ENCODE data around the gene PTGFRN. TPM values are rescaled to one million over a fixed set of nuclear protein-coding genes. Genes with fewer than 3 reads are reported as not detected.
"Not testable (repeated sequence)": the region's sequence is repeated elsewhere in the genome, so short reads cannot be mapped to it uniquely, and the experiment has no call there.

PTGFRN gene
- total RNA-seq, 2 experiments from 2014 or later, result not detected

DNA sequence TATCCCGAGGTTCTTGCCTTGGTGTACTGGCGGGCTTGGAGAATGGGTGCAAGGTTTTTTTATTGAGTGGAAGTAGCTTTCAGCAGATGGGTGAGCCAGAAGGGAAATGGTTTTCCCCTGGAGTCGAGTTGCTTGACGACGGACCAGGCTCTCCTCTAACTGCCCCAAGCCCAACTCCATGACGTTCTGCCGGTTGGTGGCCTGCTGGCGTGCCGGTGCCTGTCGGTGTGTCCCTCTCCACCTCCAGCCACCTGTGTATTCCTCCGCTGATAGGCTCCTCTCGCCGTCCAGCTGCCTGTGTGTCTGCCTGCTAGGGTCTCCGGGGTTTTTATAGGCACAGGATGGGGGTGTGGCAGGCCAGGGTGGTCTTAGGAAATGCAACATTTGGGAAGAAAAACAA, 34.3 kb upstream of the PTGFRN start:
- H2AFZ ChIP-seq (ENCODE audit: low read length), result no peak overlapping the region
- no peak for DNase-seq (ENCODE audit: low spot score)
- H4K20me1 ChIP-seq (ENCODE audit: insufficient read depth, low read length), result no peaks in the 10 kb centered on the region
- H3K9me3 ChIP-seq (ENCODE audit: low read length), result no peaks in the 10 kb centered on the region
- TF ChIP-seq, protein P1, sequence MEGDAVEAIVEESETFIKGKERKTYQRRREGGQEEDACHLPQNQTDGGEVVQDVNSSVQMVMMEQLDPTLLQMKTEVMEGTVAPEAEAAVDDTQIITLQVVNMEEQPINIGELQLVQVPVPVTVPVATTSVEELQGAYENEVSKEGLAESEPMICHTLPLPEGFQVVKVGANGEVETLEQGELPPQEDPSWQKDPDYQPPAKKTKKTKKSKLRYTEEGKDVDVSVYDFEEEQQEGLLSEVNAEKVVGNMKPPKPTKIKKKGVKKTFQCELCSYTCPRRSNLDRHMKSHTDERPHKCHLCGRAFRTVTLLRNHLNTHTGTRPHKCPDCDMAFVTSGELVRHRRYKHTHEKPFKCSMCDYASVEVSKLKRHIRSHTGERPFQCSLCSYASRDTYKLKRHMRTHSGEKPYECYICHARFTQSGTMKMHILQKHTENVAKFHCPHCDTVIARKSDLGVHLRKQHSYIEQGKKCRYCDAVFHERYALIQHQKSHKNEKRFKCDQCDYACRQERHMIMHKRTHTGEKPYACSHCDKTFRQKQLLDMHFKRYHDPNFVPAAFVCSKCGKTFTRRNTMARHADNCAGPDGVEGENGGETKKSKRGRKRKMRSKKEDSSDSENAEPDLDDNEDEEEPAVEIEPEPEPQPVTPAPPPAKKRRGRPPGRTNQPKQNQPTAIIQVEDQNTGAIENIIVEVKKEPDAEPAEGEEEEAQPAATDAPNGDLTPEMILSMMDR (conservative IDR thresholded peaks at IDR 0.05; ENCODE audit: low read length), result no peak
- no peak for TF ChIP-seq EZH2phosphoT487 (IDR thresholded peaks at IDR 0.05; ENCODE audit: borderline replicate concordance, low read depth, low read length)
- no TSS peak for BruUV-seq (replicated peaks)
- H3K36me3 ChIP-seq (ENCODE audit: insufficient read depth, low read length), result no peaks in the 10 kb centered on the region
- ChIA-PET POLR2A (interaction anchor here (0.7 kb wide), 1 partner anchor 972 kb away, joined by 4 read pairs; no protein-coding TSS in a partner anchor), CTCF (ENCODE audit: unreplicated experiment) (interaction anchor here (1.2 kb wide), 1 partner anchor 97 kb away, joined by 3 read pairs; no protein-coding TSS in a partner anchor)
- H3K4me1 ChIP-seq (ENCODE audit: insufficient read depth, low read length, poor library complexity, severe bottlenecking), result no peaks in the 10 kb centered on the region
- no peak overlapping the region for H3K4me2 ChIP-seq (ENCODE audit: low read length)
- H3K9me2 ChIP-seq (ENCODE audit: insufficient read depth, low read length), result no peaks in the 10 kb centered on the region
- H3K4me3 ChIP-seq (ENCODE audit: low read depth, low read length, poor library complexity, severe bottlenecking), result no peak overlapping the region
- H3K27ac ChIP-seq (ENCODE audit: low read depth, low read length, poor library complexity, severe bottlenecking), result no peak overlapping the region
- H3K79me2 ChIP-seq (ENCODE audit: insufficient read depth, low read depth, low read length), result no peaks in the 10 kb centered on the region
- intact Hi-C loops (cut with micrococcal nuclease; ENCODE audit: unreplicated experiment), result no loop called here

DNA sequence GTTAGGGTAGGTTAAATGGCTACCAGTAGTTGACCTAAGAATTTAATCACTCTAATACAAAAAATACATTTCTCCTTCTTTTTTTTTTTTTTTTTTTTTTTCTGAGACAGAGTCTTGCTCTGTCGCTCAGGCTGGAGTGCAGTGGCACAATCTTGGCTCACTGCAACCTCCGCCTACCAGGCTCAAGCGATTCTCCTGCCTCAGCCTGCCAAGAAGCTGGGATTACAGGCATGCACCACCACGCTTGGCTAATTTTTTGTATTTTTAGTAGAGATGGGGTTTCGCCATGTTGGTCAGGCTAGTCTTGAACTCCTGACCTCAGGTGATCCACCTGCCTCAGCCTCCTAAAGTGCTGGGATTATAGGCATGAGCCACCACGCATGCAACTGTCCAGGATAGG, 33.8 kb upstream of the PTGFRN start:
- H3K4me2 ChIP-seq (ENCODE audit: low read length); H3K4me3 ChIP-seq (ENCODE audit: low read depth, low read length, poor library complexity, severe bottlenecking); H3K9me2 ChIP-seq (ENCODE audit: insufficient read depth, low read length); H3K4me1 ChIP-seq (ENCODE audit: insufficient read depth, low read length, poor library complexity, severe bottlenecking); CTCF ChIA-PET (ENCODE audit: unreplicated experiment); H3K27ac ChIP-seq (ENCODE audit: low read depth, low read length, poor library complexity, severe bottlenecking); H3K79me2 ChIP-seq (ENCODE audit: insufficient read depth, low read depth, low read length); H3K9me3 ChIP-seq (ENCODE audit: low read length); H2AFZ ChIP-seq (ENCODE audit: low read length); H3K36me3 ChIP-seq (ENCODE audit: insufficient read depth, low read length); BruUV-seq (replicated peaks); intact Hi-C loops (cut with micrococcal nuclease; ENCODE audit: unreplicated experiment); DNase-seq (ENCODE audit: low spot score); H4K20me1 ChIP-seq (ENCODE audit: insufficient read depth, low read length): not testable (repeated sequence)
- POLR2A ChIA-PET, result interaction anchor here (0.7 kb wide), 2 partner anchors 194 to 972 kb away, joined by 4 to 5 read pairs; no protein-coding TSS in a partner anchor

DNA sequence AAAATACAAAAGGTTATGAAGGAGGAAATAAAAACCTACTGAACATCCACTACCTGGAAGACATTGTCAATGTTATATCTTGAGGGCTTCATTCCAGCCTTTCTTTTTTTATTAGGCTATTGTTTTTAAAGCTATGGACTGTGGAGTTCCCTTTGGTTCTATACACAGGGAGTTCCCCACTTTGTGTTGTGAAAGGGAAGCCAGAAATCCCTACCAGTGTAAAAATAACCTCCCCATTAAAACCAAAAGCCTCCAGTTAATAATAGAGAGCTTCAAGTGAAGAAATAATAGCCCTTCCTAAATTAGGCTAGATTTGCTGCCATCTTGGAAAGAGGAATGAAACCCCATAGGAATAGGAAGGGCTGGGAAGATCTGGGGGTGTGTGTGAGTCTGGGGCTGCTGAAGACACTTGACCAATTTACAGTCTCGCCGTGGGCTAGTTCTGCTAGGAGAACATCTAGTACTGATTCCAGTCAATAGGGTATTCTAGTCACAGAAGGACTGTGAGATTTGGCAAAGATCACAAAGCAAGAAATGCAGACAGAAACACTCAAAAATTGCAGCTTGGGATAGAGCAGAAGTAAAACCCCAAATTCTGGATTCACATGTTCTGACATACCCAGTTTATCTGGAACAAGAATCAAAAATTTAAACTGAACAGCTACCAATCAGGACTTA, 32.4 kb upstream of the PTGFRN start:
- Histone ChIP-seq H3K9me2 (ENCODE audit: insufficient read depth, low read length) (no peaks in the 10 kb centered on the region), H2AFZ (ENCODE audit: low read length) (no peak overlapping the region), H3K79me2 (ENCODE audit: insufficient read depth, low read depth, low read length) (no peaks in the 10 kb centered on the region), H3K4me1 (ENCODE audit: insufficient read depth, low read length, poor library complexity, severe bottlenecking) (no peaks in the 10 kb centered on the region), H3K9me3 (ENCODE audit: low read length) (no peaks in the 10 kb centered on the region), H3K36me3 (ENCODE audit: insufficient read depth, low read length) (no peaks in the 10 kb centered on the region), H3K4me2 (ENCODE audit: low read length) (no peak overlapping the region), H4K20me1 (ENCODE audit: insufficient read depth, low read length) (no peaks in the 10 kb centered on the region), H3K4me3 (ENCODE audit: low read depth, low read length, poor library complexity, severe bottlenecking) (no peak overlapping the region), H3K27ac (ENCODE audit: low read depth, low read length, poor library complexity, severe bottlenecking) (no peak overlapping the region)
- CTCF ChIA-PET (ENCODE audit: unreplicated experiment), result interaction anchor here (0.6 kb wide), 1 partner anchor 43 kb away, joined by 4 read pairs; no protein-coding TSS in a partner anchor
- no peak for DNase-seq (ENCODE audit: low spot score)
- POLR2A ChIA-PET, result no interaction called here
- BruUV-seq (replicated peaks), result no TSS peak
- intact Hi-C loops (cut with micrococcal nuclease; ENCODE audit: unreplicated experiment), result no loop called here
- TF ChIP-seq, protein P1 (conservative IDR thresholded peaks at IDR 0.05; ENCODE audit: low read length), result no peak
- no peak for TF ChIP-seq EZH2phosphoT487 (IDR thresholded peaks at IDR 0.05; ENCODE audit: borderline replicate concordance, low read depth, low read length)
